Activated naive CD4-positive, alpha-beta T cell treated with anti-CD3 and anti-CD28 coated beads, Interleukin-2, amount 50 U/mL, for 24 hours (primary cell): ENCODE data around the gene AQR.
"Not testable (repeated sequence)": the region's sequence is repeated elsewhere in the genome, so short reads cannot be mapped to it uniquely, and the experiment has no call there.

ENCODE experiments used
- H3K27ac Mint-ChIP-seq: one replicate; pipeline ENCODE4 v1.8.0; 2021; ENCODE audit warnings: mild to moderate bottlenecking, mixed read lengths
- H3K27me3 Mint-ChIP-seq: one replicate; pipeline ENCODE4 v1.8.0; 2021; ENCODE audit warnings: mixed read lengths
- H3K36me3 Mint-ChIP-seq: one replicate; pipeline ENCODE4 v1.8.0; 2021; ENCODE audit warnings: mixed read lengths
- H3K4me1 Mint-ChIP-seq: one replicate; pipeline ENCODE4 v1.8.0; 2021; ENCODE audit warnings: mixed read lengths
- H3K4me3 Mint-ChIP-seq: one replicate; pipeline ENCODE4 v1.8.0; 2021; ENCODE audit warnings: mild to moderate bottlenecking, mixed read lengths
- H3K9me3 Mint-ChIP-seq: one replicate; pipeline ENCODE4 v1.8.0; 2021; ENCODE audit warnings: mixed read lengths

AQR gene

DNA sequence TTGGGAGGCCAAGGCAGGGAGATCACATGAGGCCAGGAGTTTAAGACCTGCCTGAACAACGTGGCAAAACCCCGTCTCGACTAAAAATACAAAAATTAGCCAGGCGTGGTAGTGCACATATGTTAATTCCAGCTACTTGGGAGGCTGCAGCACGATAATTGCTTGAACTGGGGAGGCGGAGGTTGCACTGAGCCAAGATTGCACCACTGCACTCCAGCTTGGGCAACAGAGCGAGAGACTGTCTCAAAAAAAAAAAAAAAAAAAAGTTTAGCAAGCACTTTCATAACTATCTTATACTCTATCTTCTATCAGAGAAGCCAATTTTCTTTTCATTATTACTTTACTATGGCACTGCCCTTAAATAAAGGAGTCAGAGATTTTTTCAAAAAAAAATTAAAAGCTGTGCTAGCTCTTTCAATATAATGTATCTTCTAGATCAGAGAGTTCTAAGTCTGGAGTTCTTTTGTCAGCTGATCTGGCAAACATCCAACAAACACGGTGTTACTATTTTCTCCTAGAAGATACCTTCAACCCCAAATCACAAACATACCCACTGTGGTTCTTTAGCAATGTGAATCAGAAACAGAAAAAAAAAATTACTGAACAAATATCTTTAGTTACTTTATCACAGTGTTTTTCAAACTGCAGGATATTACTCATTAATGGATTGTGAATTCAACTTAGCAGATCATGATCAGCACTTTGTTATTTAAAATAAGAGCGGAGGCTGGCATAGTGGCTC lies 15.5 kb upstream of the AQR start:
- Mint-ChIP-seq H3K4me3 (peak overlapping the region; percentile 79), H3K27me3 (no peaks in the 10 kb centered on the region), H3K36me3 (peaks cover 11% of the 10 kb centered on the region), H3K27ac (peak overlapping the region; percentile 46), H3K4me1 (peaks cover 41% of the 10 kb centered on the region), H3K9me3 (no peaks in the 10 kb centered on the region)

DNA sequence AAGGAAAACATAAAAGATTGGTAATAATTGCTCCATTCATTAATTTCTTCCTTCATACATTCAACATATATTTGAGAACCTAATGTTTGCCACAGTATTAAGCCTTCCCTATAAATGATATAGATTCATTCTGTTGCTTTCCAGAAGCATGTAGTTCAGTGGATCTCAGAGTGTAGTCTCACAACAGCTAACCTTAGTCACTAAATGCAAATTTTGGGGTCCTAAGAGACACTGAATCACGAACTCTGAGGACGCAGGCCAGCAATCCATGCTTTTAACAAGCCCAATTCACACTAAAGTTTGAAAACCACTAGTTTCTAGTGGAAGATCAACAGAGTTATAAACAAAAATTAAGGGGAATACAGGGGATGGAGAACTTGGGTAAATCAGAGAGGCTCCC lies 7.2 kb upstream of the AQR start:
- Mint-ChIP-seq H3K4me1 (peaks cover 8% of the 10 kb centered on the region), H3K27me3 (no peaks in the 10 kb centered on the region), H3K9me3 (no peaks in the 10 kb centered on the region), H3K36me3 (peaks cover 1% of the 10 kb centered on the region), H3K27ac (no peak overlapping the region), H3K4me3 (no peak overlapping the region)

DNA sequence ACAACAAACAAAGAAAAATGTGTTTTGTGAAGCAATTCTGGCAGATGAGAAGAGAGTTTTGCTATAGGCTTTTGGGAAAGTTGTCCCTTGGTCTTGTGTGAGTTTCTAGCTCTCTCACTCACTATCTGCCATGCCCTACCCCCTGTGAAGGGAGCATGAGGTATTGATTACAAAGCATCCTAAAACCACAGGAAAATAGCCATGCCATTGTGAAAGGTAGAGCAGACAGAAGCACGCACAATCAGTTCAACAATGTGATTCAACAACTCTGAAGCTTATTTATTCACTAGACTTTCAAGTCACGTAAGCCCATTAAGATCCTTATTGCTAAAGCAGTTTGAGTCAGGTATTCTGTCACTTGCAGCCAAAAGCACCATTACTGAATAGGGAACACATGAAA lies 6.5 kb upstream of the AQR start:
- H3K27me3 Mint-ChIP-seq = no peaks in the 10 kb centered on the region
- peaks cover 1% of the 10 kb centered on the region for H3K36me3 Mint-ChIP-seq
- H3K4me1 Mint-ChIP-seq = peaks cover 8% of the 10 kb centered on the region
- no peak overlapping the region for H3K4me3 Mint-ChIP-seq
- no peak overlapping the region for H3K27ac Mint-ChIP-seq
- H3K9me3 Mint-ChIP-seq = no peaks in the 10 kb centered on the region

DNA sequence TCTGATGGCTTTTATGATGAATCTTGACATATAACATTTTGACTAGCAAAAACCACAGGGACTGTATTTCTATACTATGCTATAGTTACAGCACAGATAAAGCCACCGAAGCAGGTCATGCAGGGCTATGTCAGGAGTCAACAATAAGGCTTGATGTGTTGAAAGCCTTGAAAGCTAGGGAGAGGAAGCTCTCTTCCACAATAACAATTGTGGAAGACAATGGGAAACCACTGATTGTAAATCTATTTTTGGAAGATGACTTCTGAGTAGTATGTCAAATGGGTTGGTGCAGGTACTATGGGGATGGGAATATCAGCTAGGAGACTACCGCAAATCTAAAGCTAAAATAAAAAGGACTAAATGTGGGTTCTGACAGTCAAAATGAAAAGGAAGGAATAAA lies 4.0 kb upstream of the AQR start:
- Mint-ChIP-seq H3K27me3 (no peaks in the 10 kb centered on the region), H3K4me3 (no peak overlapping the region), H3K27ac (no peak overlapping the region), H3K9me3 (no peaks in the 10 kb centered on the region), H3K36me3 (peaks cover 4% of the 10 kb centered on the region), H3K4me1 (peaks cover 21% of the 10 kb centered on the region)

DNA sequence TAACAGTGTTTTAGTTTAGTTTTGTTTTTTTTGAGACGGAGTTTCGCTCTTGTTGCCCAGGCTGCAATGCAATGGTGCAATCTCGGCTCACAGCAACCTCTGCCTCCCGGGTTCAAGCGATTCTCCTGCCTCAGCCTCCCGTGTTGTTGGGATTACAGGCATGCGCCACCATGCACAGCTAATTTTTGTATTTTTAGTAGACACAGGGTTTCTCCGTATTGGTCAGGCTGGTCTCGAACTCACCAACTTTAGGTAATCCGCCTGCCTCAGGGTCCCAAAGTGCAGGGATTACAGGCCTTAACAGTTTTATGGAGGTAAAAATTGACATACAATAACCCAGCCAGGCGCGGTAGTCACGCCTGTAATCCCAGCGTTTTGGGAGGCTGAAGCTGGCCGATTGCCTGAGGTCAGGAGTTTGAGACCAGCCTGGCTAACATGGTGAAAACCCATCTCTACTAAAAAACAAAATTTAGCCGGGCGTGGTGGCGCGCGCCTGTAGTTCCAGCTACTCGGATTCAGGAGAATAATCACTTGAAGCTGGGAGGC lies 629 bp upstream of the AQR start:
- Mint-ChIP-seq H3K27ac (peak overlapping the region; percentile 99), H3K4me3 (peak overlapping the region; percentile 100), H3K4me1 (peaks cover 42% of the 10 kb centered on the region)
- not testable (repeated sequence) for H3K27me3 Mint-ChIP-seq, H3K36me3 Mint-ChIP-seq, H3K9me3 Mint-ChIP-seq

DNA sequence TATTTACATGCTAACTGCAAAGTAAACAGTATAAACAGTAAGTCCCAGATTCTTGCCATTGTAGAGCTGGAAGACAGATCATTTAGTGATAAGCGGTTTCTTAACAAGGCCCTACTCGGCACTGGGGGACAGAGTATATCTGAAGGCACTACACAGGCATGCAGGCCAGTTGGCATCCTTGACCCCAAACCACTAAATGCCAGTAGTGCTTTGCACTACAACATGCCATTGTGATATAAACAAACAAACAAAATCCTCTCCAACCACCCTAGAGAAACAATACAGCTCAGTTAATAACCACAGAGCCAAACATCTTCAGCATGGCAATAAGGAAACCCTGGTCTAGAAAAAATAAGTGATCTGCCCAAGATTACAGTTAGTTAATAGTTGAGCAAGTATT lies 5.3 kb downstream of the AQR start:
- Mint-ChIP-seq H3K4me3 (no peak overlapping the region), H3K36me3 (peaks cover 16% of the 10 kb centered on the region), H3K27me3 (no peaks in the 10 kb centered on the region), H3K27ac (no peak overlapping the region), H3K9me3 (no peaks in the 10 kb centered on the region), H3K4me1 (peaks cover 61% of the 10 kb centered on the region)

DNA sequence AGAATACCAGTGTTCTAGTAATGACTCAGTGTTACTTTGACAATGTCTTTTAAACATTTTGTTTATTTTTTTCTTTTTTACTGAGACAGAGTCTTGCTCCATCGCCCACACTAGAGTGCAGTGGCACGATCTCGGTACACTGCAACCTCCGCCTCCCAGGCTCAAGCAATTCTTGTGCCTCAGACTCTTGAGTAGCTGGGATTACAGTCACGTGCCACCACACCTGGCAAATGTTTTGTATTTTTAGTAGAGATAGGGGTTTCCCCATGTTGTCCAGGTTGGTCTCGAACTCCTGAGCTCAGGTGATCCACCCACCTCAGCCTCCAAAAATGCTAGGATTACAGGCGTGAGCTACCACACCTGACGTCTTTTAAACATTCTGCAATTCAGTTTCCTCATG lies 15.7 kb downstream of the AQR start:
- H3K4me1 Mint-ChIP-seq = peaks cover 12% of the 10 kb centered on the region
- H3K4me3 Mint-ChIP-seq = no peak overlapping the region
- H3K36me3 Mint-ChIP-seq = peaks cover 12% of the 10 kb centered on the region
- no peaks in the 10 kb centered on the region for H3K9me3 Mint-ChIP-seq
- no peaks in the 10 kb centered on the region for H3K27me3 Mint-ChIP-seq
- H3K27ac Mint-ChIP-seq = no peak overlapping the region

DNA sequence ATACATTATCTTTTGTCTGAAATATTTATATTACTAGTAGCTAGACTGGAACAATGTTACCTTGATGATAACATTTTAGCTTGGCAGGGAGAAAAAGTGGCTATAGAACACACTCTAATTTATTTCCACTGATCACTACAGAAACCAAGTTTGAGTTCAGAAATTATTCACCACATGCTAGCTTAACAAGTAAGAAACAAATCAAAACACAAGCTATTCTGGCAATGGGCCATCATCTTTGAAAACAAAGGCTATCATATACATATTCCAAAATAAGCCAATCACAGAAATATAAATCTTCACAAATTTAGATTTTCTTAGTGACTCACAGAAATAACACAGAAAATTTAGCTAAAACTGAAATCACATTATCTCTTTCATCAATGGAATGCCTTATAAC lies 17.1 kb downstream of the AQR start:
- H3K4me1 Mint-ChIP-seq = peaks cover 8% of the 10 kb centered on the region
- H3K27me3 Mint-ChIP-seq = no peaks in the 10 kb centered on the region
- peaks cover 11% of the 10 kb centered on the region for H3K36me3 Mint-ChIP-seq
- H3K4me3 Mint-ChIP-seq = no peak overlapping the region
- H3K27ac Mint-ChIP-seq = no peak overlapping the region
- H3K9me3 Mint-ChIP-seq = no peaks in the 10 kb centered on the region

DNA sequence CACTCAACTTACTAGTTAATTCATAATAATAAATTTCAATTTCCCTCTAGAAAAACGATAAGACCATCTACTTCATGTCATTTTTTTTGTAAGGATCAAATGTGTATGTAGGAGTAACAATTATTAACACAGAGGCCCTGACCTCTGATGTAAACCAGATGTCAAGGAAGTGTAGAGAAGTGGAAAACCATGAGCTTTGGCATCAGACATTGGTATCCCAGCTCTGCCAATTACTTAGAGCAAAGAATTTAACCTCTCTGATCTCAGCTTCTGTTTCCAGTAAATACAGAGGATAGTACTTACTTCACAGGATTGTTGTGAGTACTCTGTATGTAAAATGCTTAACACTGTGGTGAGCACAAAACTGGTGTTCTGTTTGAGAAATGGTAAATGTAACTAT lies 17.5 kb downstream of the AQR start:
- H3K4me3 Mint-ChIP-seq = no peak overlapping the region
- no peaks in the 10 kb centered on the region for H3K27me3 Mint-ChIP-seq
- H3K4me1 Mint-ChIP-seq = peaks cover 8% of the 10 kb centered on the region
- peaks cover 11% of the 10 kb centered on the region for H3K36me3 Mint-ChIP-seq
- H3K9me3 Mint-ChIP-seq = no peaks in the 10 kb centered on the region
- H3K27ac Mint-ChIP-seq = no peak overlapping the region

DNA sequence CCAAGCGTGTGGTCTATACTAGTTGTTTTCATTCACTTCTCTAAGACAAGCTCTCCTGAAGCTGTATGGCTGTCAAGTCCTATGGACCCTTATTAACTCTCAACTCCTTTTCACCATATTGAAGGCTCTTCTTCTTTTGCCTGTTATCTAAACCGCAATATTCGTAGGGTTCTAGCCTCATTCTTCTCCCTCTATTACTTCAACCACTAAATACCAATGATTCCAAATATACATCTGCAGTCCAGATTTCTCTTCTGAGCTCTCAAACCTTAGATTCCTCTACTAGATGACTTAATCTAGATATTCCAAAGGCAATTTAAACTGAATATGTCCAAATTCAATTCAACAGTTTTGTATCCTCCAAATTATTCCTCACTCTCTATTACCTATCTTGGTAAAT lies 24.6 kb downstream of the AQR start:
- H3K4me1 Mint-ChIP-seq = no peaks in the 10 kb centered on the region
- peaks cover 7% of the 10 kb centered on the region for H3K36me3 Mint-ChIP-seq
- H3K27me3 Mint-ChIP-seq = no peaks in the 10 kb centered on the region
- peak overlapping the region; percentile 41 for H3K27ac Mint-ChIP-seq
- no peaks in the 10 kb centered on the region for H3K9me3 Mint-ChIP-seq
- H3K4me3 Mint-ChIP-seq = no peak overlapping the region

DNA sequence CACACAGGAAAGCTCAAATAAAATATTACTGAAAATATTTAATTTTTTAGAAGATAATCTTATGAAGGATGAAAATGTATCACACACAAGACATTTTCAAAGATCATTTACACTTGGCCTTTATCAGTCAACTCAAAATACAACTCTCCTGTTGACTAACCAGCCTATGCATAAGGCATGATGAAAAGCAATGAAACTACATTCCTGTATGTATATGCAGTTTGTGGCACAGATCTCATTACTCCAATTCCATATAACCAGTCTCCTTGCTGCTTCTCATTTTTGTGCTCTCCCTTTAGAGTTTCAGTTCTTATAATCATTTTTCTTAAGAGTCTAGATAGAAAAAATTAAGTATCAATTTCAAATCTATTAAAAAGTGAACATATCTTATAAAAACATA lies 25.8 kb downstream of the AQR start:
- no peak overlapping the region for H3K4me3 Mint-ChIP-seq
- H3K9me3 Mint-ChIP-seq = no peaks in the 10 kb centered on the region
- no peaks in the 10 kb centered on the region for H3K4me1 Mint-ChIP-seq
- H3K27me3 Mint-ChIP-seq = no peaks in the 10 kb centered on the region
- H3K27ac Mint-ChIP-seq = no peak overlapping the region
- H3K36me3 Mint-ChIP-seq = peaks cover 9% of the 10 kb centered on the region

DNA sequence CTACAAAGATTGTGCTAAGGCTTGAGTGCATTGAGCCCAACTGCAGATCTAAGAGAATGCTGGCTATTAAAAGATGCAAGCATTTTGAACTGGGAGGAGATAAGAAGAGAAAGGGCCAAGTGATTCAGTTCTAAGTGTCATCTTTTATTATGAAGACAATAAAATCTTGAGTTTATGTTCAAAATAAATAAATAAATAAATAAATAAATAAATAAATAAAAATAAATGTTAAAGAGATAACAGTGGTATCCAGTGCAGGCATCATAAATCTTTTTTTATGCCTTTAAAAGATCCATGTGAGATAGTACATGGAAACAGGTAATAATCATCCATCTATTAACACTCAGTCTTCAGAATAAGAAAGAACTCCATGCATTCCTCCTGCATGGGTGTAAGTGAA lies 26.3 kb downstream of the AQR start:
- not testable (repeated sequence) for H3K27me3 Mint-ChIP-seq, H3K27ac Mint-ChIP-seq, H3K4me1 Mint-ChIP-seq, H3K9me3 Mint-ChIP-seq, H3K36me3 Mint-ChIP-seq, H3K4me3 Mint-ChIP-seq

DNA sequence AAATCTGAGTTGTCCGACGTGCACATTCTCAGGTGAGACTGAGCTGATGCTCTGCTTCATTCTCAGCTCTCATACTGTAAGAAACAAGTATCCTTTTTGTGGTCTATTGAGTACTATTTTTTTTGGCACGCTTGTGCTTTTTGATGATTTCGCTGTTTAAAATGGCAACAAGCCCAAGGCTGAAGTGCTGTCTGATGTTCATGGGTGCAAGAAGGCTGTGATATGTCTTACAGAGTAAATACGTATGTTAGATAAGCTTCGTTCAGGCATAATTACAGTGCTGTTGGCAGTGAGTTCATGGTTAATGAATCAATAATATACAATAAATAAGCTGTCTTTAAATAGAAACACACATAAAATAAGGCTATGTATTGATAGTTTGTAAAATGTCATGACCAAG lies 27.2 kb downstream of the AQR start:
- Mint-ChIP-seq H3K4me1 (no peaks in the 10 kb centered on the region), H3K27ac (no peak overlapping the region), H3K9me3 (no peaks in the 10 kb centered on the region), H3K36me3 (peaks cover 9% of the 10 kb centered on the region), H3K27me3 (no peaks in the 10 kb centered on the region), H3K4me3 (no peak overlapping the region)

DNA sequence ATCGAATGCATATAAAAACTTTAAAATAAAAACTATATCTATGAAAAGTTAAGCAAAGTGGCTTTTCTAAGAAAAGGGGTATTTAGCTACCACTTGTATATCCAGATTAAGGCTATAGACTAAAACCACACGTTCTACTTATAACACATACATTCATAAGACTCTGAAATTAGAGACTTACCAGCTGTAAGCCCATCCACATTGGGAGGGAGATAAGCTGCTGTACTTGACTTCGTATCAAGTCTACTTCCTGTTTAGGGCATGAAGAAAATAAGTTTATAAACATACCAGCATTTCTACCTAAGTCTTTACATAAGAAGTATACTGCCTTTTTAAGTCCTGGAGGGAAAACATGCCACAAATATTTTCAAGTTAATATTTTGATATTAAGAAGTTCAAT lies 27.7 kb downstream of the AQR start:
- H3K36me3 Mint-ChIP-seq = peaks cover 9% of the 10 kb centered on the region
- H3K9me3 Mint-ChIP-seq = no peaks in the 10 kb centered on the region
- H3K4me3 Mint-ChIP-seq = no peak overlapping the region
- H3K27ac Mint-ChIP-seq = no peak overlapping the region
- no peaks in the 10 kb centered on the region for H3K27me3 Mint-ChIP-seq
- H3K4me1 Mint-ChIP-seq = no peaks in the 10 kb centered on the region

DNA sequence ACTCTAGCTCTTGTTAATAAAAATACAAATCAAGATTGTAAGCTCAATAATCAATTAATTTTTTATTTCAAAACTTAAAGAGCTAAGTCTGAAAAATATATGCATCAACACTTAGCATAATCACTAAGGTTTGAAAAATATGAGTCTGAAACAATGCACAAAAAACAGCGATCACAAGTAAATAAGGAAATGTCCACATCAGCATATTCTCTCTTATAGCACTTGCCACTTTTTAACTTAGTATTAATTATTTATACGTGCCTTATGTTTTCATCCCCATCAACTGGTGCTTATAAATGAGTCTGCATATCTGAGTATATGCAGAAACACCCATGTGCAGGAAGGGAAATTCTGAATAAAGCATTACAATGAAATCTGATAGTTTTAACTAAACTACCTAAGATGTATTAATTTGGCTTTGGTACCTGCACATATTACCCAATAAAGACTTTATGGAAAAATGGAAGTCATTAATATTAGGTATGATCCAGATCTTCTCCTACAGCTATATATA lies 28.3 kb downstream of the AQR start:
- no peaks in the 10 kb centered on the region for H3K27me3 Mint-ChIP-seq
- H3K4me3 Mint-ChIP-seq = no peak overlapping the region
- no peaks in the 10 kb centered on the region for H3K9me3 Mint-ChIP-seq
- H3K36me3 Mint-ChIP-seq = peaks cover 9% of the 10 kb centered on the region
- H3K27ac Mint-ChIP-seq = no peak overlapping the region
- H3K4me1 Mint-ChIP-seq = no peaks in the 10 kb centered on the region

DNA sequence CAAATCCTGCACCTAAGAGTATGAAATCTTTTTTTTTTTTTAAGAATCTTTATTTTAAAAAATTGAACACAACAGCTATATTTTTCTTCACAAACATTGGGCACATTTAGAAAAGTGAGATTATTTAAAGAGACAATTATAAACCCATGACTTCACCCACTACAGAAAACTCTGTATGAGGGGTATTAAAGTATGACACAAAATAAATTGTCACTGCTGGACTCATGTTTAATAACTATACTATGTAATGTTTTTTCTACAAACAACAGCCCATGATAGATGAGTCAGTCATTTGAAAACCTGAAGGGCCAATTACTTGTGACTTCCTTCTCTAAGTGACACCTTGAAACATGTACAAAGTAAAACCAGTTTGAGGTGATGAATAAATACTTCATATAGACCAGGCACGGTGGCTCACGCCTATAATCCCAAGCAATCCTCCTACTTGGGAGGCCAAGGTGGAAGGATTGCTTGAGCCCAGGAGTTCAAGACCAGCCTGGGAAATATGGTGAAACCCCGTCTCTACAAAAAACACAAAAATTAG lies 36.0 kb downstream of the AQR start:
- Mint-ChIP-seq H3K27me3 (no peaks in the 10 kb centered on the region), H3K4me3 (no peak overlapping the region), H3K27ac (no peak overlapping the region), H3K36me3 (peaks cover 30% of the 10 kb centered on the region), H3K9me3 (no peaks in the 10 kb centered on the region), H3K4me1 (no peaks in the 10 kb centered on the region)

DNA sequence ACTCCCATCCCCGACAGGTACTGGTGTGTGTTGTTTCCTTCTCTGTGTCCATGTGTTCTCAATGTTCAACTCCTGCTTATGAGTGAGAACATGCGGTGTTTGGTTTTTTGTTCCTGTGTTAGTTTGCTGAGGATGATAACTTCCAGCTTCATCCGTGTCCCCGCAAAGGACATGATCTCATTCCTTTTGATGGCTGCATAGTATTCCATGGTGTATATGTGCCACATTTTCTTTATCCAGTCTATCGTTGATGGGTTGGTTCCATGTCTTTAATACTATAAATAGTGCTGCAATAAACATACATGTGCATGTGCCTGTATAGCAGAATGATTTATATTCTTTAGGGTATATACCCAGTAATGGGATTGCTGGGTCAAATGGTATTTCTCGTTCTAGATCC lies 41.2 kb downstream of the AQR start:
- H3K36me3 Mint-ChIP-seq = peaks cover 34% of the 10 kb centered on the region
- not testable (repeated sequence) for H3K4me3 Mint-ChIP-seq, H3K27me3 Mint-ChIP-seq, H3K27ac Mint-ChIP-seq, H3K4me1 Mint-ChIP-seq, H3K9me3 Mint-ChIP-seq
